Lower leg skin (tissue), 4 donors: ENCODE results near the gene GFOD2. TPM values are rescaled to one million over a fixed set of nuclear protein-coding genes. Genes with fewer than 3 reads are reported as not detected.

Experiments
- DNase-seq, 2 donors: peaks; one replicate each; pipeline ENCODE4 v3.0.0-alpha.2; 2019; ENCODE audit warnings: low spot score in 2 of 2
- H3K4me3 ChIP-seq: fragments of 200-600 bp; sonication (generic); 2 replicates; pipeline ENCODE4 v1.5.1; 2017; ENCODE audit warnings: mild to moderate bottlenecking, low read depth; ENCODE audit not compliant: poor library complexity, severe bottlenecking
- POLR2A ChIP-seq, 2 donors: fragments of 450-650 bp; IDR thresholded peaks; one replicate each; pipeline ENCODE4 v1.6.1; 2016 to 2017; ENCODE audit warnings: antibody characterized with exemption in 2 of 2, mild to moderate bottlenecking in 1 of 2, moderate library complexity in 1 of 2
- WGBS, 2 donors: methylation state at CpG; one replicate each; pipeline ENCODE4 v1.1.5; 2018; 5-methylcytosine and 5-hydroxymethylcytosine counted together
- intact Hi-C: fragments of 100-400 bp; cut with DNase I; formaldehyde crosslinking; loops from one replicate; pipeline ENCODE4 v1.15.0; 2023; ENCODE audit warnings: low total_unique reads
- total RNA-seq, 4 donors: library from RNA; depleted of rRNA; stranded (reverse); fragments of >200 nt; gene quantifications; one replicate each; pipeline ENCODE4 v1.1.0, GENCODE V29; 2016
- TF ChIP-seq, protein P1 (sequence below), 3 donors: fragments of 450-650 bp; IDR thresholded peaks; one replicate each; pipeline ENCODE4 v1.5.1; 2016; ENCODE audit warnings: antibody characterized with exemption in 3 of 3, mild to moderate bottlenecking in 3 of 3, moderate library complexity in 2 of 3

The GFOD2 gene
- total RNA-seq, 4 donors from 2014 or later: 31.7 to 41.4 (median 33.5) TPM

DNA sequence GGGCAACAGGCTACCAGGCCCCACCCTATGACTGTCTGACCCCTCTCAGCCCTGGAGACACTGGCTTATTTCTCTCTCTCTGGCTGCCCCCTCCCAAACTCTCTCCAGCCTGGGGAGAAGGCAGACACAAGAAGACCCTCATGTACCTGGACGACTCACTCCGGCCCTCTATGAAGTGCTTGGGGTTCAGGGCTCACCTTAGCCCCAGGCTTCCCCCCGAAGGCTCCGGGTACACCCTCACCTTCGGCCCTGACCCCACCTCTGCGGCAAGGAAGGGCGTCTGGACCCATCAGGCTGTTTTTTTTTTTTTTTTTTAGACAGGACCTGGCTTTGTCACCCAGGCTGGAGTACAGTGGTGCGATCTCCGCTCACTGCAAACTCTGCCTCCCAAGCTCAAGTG lies 75.1 kb downstream of the GFOD2 start:
- intact Hi-C loops: no loop called here
- DNase-seq: no peak

DNA sequence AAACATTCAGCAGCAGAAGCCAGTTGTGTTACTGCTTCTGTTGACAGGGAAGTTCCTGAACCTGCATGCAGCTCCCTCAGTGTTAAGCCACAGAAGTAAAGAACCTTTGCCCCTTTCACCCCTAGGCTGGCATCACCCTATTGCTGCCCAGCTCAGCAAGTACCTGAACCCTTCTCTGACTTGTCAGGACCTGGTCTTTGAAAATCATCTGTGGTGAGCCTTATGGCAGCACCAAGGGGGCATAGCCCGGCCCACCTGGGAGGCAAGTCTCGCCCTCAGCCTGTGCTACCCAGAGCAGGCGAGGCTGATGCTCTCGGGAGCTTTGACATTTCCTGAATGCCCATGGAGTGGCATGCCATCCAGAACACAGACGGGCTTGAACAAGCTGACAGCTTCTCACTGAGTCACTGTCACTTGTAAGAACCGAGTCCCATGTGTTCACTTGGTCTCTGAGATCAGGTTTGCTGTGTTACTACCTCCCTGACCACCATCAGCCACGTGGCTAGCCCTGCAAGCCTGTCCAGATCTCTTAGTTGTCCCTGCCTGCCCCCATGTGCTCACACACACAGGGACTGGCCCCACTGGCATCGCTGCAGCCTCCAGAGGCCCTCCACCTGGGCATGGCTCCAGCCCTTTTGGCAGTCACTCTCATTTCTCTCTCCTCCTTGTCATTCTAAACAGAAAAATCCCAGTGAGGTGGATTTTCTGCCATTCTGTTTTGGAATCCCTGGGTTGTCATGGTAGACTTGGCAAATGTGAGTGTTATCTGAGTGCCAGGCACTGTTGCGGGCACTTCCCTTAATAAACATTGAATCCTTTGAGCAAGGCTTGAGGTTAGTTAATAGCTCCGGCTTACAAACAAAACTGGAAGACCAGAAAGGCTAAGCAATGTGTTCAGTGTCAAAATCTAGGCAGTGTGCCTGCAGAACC lies 77.1 kb downstream of the GFOD2 start:
- DNase-seq: no peak
- no peak for TF ChIP-seq POLR2A (IDR thresholded peaks at IDR 0.05)
- TF ChIP-seq, protein P1, sequence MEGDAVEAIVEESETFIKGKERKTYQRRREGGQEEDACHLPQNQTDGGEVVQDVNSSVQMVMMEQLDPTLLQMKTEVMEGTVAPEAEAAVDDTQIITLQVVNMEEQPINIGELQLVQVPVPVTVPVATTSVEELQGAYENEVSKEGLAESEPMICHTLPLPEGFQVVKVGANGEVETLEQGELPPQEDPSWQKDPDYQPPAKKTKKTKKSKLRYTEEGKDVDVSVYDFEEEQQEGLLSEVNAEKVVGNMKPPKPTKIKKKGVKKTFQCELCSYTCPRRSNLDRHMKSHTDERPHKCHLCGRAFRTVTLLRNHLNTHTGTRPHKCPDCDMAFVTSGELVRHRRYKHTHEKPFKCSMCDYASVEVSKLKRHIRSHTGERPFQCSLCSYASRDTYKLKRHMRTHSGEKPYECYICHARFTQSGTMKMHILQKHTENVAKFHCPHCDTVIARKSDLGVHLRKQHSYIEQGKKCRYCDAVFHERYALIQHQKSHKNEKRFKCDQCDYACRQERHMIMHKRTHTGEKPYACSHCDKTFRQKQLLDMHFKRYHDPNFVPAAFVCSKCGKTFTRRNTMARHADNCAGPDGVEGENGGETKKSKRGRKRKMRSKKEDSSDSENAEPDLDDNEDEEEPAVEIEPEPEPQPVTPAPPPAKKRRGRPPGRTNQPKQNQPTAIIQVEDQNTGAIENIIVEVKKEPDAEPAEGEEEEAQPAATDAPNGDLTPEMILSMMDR (IDR thresholded peaks at IDR 0.05): no peak
- WGBS, 2 donors: 32 to 40% methylated on average over 10 of the region's 10 CpGs
- intact Hi-C loops: no loop called here
- no peak overlapping the region for H3K4me3 ChIP-seq

More for the DNA sequence above, 75.1 kb downstream of the GFOD2 start:
- H3K4me3 ChIP-seq: no peak overlapping the region
- 88 to 90% methylated on average over 9 of the region's 9 CpGs for WGBS, 2 donors
- TF ChIP-seq, protein P1 (IDR thresholded peaks at IDR 0.05): no peak
- TF ChIP-seq POLR2A (IDR thresholded peaks at IDR 0.05): no peak

DNA sequence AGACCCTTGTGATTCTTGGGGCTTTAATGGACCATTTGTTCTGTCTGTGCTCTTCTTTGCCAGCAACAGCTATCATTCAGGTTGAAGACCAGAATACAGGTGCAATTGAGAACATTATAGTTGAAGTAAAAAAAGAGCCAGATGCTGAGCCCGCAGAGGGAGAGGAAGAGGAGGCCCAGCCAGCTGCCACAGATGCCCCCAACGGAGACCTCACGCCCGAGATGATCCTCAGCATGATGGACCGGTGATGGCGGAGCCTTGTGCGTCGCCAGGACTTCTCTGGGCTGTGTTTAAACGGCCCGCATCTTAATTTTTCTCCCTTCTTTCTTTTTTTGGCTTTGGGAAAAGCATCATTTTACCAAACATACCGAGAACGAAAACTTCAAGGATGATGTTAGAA lies 81.5 kb downstream of the GFOD2 start:
- intact Hi-C loops: no loop called here
- no peak overlapping the region for H3K4me3 ChIP-seq
- TF ChIP-seq POLR2A (IDR thresholded peaks at IDR 0.05): no peak
- TF ChIP-seq, protein P1 (IDR thresholded peaks at IDR 0.05): no peak
- WGBS, 2 donors: 83 to 94% methylated on average over 12 of the region's 12 CpGs
- DNase-seq: no peak

DNA sequence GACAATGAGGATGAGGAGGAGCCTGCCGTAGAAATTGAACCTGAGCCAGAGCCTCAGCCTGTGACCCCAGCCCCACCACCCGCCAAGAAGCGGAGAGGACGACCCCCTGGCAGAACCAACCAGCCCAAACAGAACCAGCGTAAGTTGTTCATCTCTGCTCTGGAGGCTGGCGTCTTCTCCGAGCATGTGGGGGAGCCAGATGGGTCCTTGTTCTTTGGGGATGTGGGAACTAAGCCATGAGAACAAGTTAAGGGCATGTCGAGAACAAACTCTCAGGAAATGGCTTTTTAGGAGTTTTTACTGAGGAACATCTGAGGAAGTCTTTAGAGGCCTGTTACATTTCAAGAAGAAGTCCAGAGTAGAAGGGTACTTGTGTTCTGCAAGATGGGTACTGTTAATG lies 82.4 kb downstream of the GFOD2 start:
- TF ChIP-seq, protein P1 (IDR thresholded peaks at IDR 0.05): no peak
- TF ChIP-seq POLR2A (IDR thresholded peaks at IDR 0.05): no peak
- intact Hi-C loops: no loop called here

DNA sequence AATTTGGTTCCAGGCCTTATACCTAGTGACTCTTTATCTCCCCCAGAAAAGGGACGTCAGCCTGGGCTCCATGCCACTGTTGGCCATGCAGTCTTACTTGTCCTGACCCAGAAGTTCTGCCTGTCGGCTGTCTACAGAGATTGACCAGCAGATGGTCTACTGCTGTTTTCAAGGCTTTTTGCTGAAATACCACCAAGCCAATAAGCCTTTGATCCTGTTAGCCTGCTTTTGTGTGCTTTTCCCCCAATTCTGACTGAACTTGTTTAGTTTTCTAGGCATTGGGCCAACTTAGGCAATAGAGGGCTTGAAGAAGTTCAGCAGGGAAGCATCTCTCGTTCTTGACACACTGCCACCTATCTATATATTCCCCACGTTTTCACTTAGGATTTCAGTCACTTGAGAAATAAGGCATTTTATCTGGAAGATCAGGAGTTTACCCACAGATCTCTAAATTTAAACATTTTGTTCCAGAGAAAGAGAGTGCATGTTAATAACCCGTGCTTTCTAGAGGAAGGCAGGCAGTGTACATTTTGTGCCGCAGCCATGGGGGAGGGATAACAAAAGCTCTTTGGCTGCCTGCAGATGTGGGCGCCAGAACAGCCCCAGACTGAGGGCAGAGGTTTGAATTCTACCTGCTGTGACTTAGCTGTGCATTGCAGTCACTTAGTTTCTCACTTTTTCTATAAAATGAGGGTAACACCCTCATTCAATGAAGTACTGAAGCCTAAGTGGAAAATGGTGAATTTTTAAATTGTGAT lies 86.5 kb downstream of the GFOD2 start:
- TF ChIP-seq, protein P1 (IDR thresholded peaks at IDR 0.05): no peak
- TF ChIP-seq POLR2A (IDR thresholded peaks at IDR 0.05): no peak
- no peak for DNase-seq

More for the DNA sequence above, 82.4 kb downstream of the GFOD2 start:
- H3K4me3 ChIP-seq: no peak overlapping the region
- WGBS, 2 donors: 93 to 95% methylated on average over 8 of the region's 8 CpGs
- no peak for DNase-seq

More for the DNA sequence above, 86.5 kb downstream of the GFOD2 start:
- intact Hi-C loops: no loop called here
- 58 to 59% methylated on average over 7 of the region's 7 CpGs for WGBS, 2 donors
- no peak overlapping the region for H3K4me3 ChIP-seq
